ENCODE data around the gene BTBD1. TPM values are rescaled to one million over a fixed set of nuclear protein-coding genes. Genes with fewer than 3 reads are reported as not detected.
"Not testable (repeated sequence)": the region's sequence is repeated elsewhere in the genome, so short reads cannot be mapped to it uniquely, and the experiment has no call there.

Gene BTBD1
- total RNA-seq, 2 experiments from 2014 or later, result 52.9 to 53.3 TPM

GRCh38 chr15:83108266-83109219 is 41.5 kb upstream of the BTBD1 start:
- Mint-ChIP-seq H3K27ac (no peak overlapping the region), H3K9me3 (no peaks in the 10 kb centered on the region), H3K4me3 (peak overlapping the region; percentile 73), H3K27me3 (peaks cover 49% of the 10 kb centered on the region), H3K4me1 (ENCODE audit: low read depth) (peaks cover 11% of the 10 kb centered on the region), H3K36me3 (no peaks in the 10 kb centered on the region)
- intact Hi-C loops (cut with micrococcal nuclease), result loop anchor here (2.0 to 5.0 kb wide), 2 partner anchors 41 to 98 kb away; partner anchors contain the start of genes BTBD1 and C15orf40
- ChIA-PET CTCF (no interaction called here), POLR2A (no interaction called here)
- peak; percentile 31 for DNase-seq

DNA sequence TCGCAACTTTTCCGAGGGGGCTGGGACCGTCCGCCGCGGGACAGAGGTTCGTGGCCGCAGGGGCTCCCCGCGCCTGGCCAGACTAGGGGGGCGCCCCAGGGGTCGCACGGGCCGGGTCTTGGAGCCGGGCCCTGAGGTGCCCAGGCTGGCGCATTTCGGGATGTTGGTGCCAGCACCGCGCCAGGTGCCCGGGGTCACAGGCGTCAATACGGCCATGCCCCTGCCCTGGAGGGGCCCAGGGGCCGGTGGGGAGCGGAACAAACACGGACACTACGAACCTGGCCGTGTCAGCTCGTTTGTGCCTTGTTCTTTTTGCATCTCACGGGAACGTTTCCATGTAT is 40.8 kb upstream of the BTBD1 start:
- no peak overlapping the region for H3K27ac Mint-ChIP-seq
- no peaks in the 10 kb centered on the region for H3K36me3 Mint-ChIP-seq
- intact Hi-C loops (cut with micrococcal nuclease), result loop anchor here (2.0 to 5.0 kb wide), 2 partner anchors 41 to 97 kb away; partner anchors contain the start of genes BTBD1 and C15orf40
- peak overlapping the region; percentile 73 for H3K4me3 Mint-ChIP-seq
- peaks cover 11% of the 10 kb centered on the region for H3K4me1 Mint-ChIP-seq (ENCODE audit: low read depth)
- no peak for DNase-seq
- CTCF ChIA-PET, result no interaction called here
- peaks cover 49% of the 10 kb centered on the region for H3K27me3 Mint-ChIP-seq
- no peaks in the 10 kb centered on the region for H3K9me3 Mint-ChIP-seq
- POLR2A ChIA-PET, result no interaction called here

GRCh38 chr15:83106994-83107840 is 40.2 kb upstream of the BTBD1 start, which contains the start of gene TM6SF1:
Gene TM6SF1 (plus strand): TSS chr15:83107645. CDS start chr15:83107681, 36 bp downstream.
- no peaks in the 10 kb centered on the region for H3K36me3 Mint-ChIP-seq
- intact Hi-C loops (cut with micrococcal nuclease), result loop anchor here (5.0 kb wide), 1 partner anchor 40 kb away; the partner anchor contains the start of gene BTBD1
- no peaks in the 10 kb centered on the region for H3K9me3 Mint-ChIP-seq
- no peak within 1 kb of the TSS for H3K27ac Mint-ChIP-seq
- peaks cover 51% of the 10 kb centered on the region for H3K27me3 Mint-ChIP-seq
- ChIA-PET POLR2A (no interaction called here), CTCF (no interaction called here)
- peaks cover 11% of the 10 kb centered on the region for H3K4me1 Mint-ChIP-seq (ENCODE audit: low read depth)
- peak; percentile 12 for DNase-seq
- H3K4me3 Mint-ChIP-seq, result peak within 1 kb of the TSS; percentile 73

- Mint-ChIP-seq H3K27ac (no peak overlapping the region), H3K4me3 (no peak overlapping the region), H3K9me3 (no peaks in the 10 kb centered on the region), H3K27me3 (peaks cover 52% of the 10 kb centered on the region), H3K36me3 (no peaks in the 10 kb centered on the region), H3K4me1 (ENCODE audit: low read depth) (peaks cover 11% of the 10 kb centered on the region)
- DNase-seq, result no peak
- intact Hi-C loops (cut with micrococcal nuclease), result loop anchor here (5.0 kb wide), 1 partner anchor 38 kb away; the partner anchor contains the start of gene BTBD1
- ChIA-PET CTCF (no interaction called here), POLR2A (no interaction called here)
Observed at GRCh38 chr15:83105440-83105839, 38.4 kb upstream of the BTBD1 start.

DNA sequence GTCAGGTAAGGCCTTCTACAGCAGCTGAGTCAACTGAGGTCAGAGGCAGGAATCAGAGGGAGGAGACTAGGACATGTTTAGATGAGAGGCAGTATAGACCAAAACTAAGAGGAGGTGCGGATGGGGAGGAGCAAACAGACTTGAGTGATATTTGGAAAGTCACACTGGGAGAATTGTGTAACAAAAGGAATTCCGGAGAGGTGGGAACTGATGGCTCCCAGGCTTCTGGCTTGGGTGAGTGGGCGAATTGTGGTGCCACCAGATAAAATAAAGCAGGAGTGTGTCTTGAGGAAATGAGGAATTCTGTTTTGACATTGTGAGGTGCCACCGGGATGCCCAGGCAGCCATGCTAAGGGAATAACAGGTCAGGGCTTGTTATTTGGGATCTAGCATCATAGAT is 37.1 kb upstream of the BTBD1 start:
- Mint-ChIP-seq H3K4me3 (no peak overlapping the region), H3K27me3 (peaks cover 40% of the 10 kb centered on the region), H3K36me3 (no peaks in the 10 kb centered on the region), H3K9me3 (no peaks in the 10 kb centered on the region), H3K4me1 (ENCODE audit: low read depth) (peaks cover 11% of the 10 kb centered on the region), H3K27ac (no peak overlapping the region)
- intact Hi-C loops (cut with micrococcal nuclease), result no loop called here
- ChIA-PET CTCF (interaction anchor here (0.7 kb wide), 1 partner anchor 29 kb away, joined by 3 read pairs; no protein-coding TSS in a partner anchor), POLR2A (no interaction called here)
- no peak for DNase-seq

GRCh38 chr15:83102346-83102745 is 35.3 kb upstream of the BTBD1 start:
- Mint-ChIP-seq H3K27me3 (peaks cover 30% of the 10 kb centered on the region), H3K9me3 (peaks cover 7% of the 10 kb centered on the region), H3K27ac (no peak overlapping the region), H3K36me3 (no peaks in the 10 kb centered on the region), H3K4me1 (ENCODE audit: low read depth) (peaks cover 4% of the 10 kb centered on the region), H3K4me3 (no peak overlapping the region)
- ChIA-PET CTCF (no interaction called here), POLR2A (no interaction called here)
- no peak for DNase-seq
- intact Hi-C loops (cut with micrococcal nuclease), result no loop called here

GRCh38 chr15:83100097-83100646 is 33.1 kb upstream of the BTBD1 start:
- Mint-ChIP-seq H3K27ac (no peak overlapping the region), H3K36me3 (no peaks in the 10 kb centered on the region), H3K27me3 (peaks cover 21% of the 10 kb centered on the region), H3K4me1 (ENCODE audit: low read depth) (no peaks in the 10 kb centered on the region), H3K4me3 (no peak overlapping the region), H3K9me3 (peaks cover 7% of the 10 kb centered on the region)
- ChIA-PET CTCF (no interaction called here), POLR2A (interaction anchor here (0.6 to 0.7 kb wide), 2 partner anchors 114 to 160 kb away, joined by 3 to 4 read pairs; partner anchors contain the start of gene RAMAC)
- intact Hi-C loops (cut with micrococcal nuclease), result no loop called here
- DNase-seq, result no peak

DNA sequence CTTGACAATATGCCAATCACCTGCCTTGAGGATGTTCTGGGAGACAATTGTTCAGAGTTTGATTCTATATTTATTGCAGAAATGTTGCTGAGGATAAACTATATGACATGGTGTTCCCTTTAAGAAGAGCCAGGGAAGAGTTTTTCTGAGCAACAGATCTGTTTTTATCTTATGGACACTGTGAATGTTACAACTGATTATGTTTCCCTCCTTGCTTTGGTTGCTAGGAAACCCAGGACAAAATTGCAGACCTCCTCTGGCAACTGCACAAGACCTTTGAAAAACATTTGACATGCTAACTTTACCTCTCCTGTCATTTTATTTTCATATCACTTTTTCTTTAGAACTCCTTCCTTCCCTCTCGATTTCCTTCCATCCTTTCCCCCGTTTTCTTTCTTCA is 32.2 kb upstream of the BTBD1 start:
- ChIA-PET POLR2A (no interaction called here), CTCF (no interaction called here)
- DNase-seq, result no peak
- H3K36me3 Mint-ChIP-seq, result no peaks in the 10 kb centered on the region
- H3K27me3 Mint-ChIP-seq, result peaks cover 19% of the 10 kb centered on the region
- peaks cover 7% of the 10 kb centered on the region for H3K9me3 Mint-ChIP-seq
- H3K4me1 Mint-ChIP-seq (ENCODE audit: low read depth), result no peaks in the 10 kb centered on the region
- no peak overlapping the region for H3K27ac Mint-ChIP-seq
- H3K4me3 Mint-ChIP-seq, result no peak overlapping the region
- intact Hi-C loops (cut with micrococcal nuclease), result no loop called here

- no peak for DNase-seq
- ChIA-PET POLR2A (no interaction called here), CTCF (no interaction called here)
- H3K27me3 Mint-ChIP-seq, result peaks cover 15% of the 10 kb centered on the region
- no peaks in the 10 kb centered on the region for H3K36me3 Mint-ChIP-seq
- H3K4me3 Mint-ChIP-seq, result no peak overlapping the region
- no peaks in the 10 kb centered on the region for H3K4me1 Mint-ChIP-seq (ENCODE audit: low read depth)
- intact Hi-C loops (cut with micrococcal nuclease), result no loop called here
- no peak overlapping the region for H3K27ac Mint-ChIP-seq
- peaks cover 7% of the 10 kb centered on the region for H3K9me3 Mint-ChIP-seq
Observed at GRCh38 chr15:83098079-83098478, 31.0 kb upstream of the BTBD1 start.

DNA sequence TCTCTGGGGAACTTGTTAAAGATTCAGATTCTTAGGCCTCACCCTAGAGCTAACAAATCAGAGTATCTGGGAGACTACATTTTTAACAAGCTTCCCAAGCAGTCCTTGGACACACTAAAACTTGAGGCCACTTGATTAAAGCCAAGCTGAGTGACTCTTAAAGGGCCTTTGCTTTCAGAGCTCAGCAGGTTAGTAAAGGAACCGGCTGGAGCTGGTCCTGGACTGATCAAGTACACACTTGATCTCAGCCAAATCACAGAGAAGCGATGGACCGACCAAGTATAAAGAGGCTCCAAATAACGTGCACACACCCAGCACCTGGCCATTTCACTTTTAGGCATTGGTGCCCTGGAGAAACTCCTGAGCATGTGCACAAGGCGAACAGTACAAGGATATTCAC is 27.5 kb upstream of the BTBD1 start:
- intact Hi-C loops (cut with micrococcal nuclease), result no loop called here
- ChIA-PET CTCF (no interaction called here), POLR2A (no interaction called here)
- Mint-ChIP-seq H3K27ac (no peak overlapping the region), H3K36me3 (no peaks in the 10 kb centered on the region), H3K9me3 (peaks cover 7% of the 10 kb centered on the region), H3K4me3 (no peak overlapping the region), H3K4me1 (ENCODE audit: low read depth) (peaks cover 6% of the 10 kb centered on the region), H3K27me3 (peaks cover 4% of the 10 kb centered on the region)
- DNase-seq, result no peak

DNA sequence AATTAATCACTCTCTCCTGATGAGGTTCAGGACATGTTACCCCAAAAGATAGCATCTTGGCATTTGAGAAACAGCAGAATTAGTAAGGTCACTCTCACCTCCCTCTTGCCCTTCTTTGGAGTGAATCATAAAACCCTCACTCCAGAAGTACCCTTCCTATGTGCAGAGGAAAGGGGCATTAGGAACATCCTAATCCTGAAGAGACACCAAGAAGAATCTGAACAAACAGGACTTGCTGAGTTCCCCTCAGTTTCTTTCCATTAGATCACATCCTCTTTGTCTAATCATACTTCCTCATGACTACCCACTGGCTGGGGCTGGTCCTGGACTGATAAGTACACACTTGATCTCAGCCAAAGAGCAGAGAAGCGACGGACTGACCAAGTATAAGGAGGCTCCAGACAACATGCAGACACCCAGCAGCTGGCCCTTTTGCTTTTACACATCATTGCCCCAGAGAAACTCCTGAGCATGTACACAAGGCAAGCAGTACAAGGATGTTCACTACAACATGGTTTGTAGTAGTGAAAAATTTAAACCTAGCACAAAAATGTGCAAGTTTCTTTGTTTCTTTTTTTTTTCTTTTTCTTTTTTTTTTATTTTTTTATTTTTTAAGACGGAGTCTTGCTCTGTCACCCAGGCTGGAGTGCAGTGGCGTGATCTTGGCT is 25.4 kb upstream of the BTBD1 start:
- peaks cover 6% of the 10 kb centered on the region for H3K4me1 Mint-ChIP-seq (ENCODE audit: low read depth)
- peak overlapping the region; percentile 31 for H3K27ac Mint-ChIP-seq
- DNase-seq, result peak; percentile 18
- POLR2A ChIA-PET, result no interaction called here
- peak overlapping the region; percentile 0 for H3K4me3 Mint-ChIP-seq
- H3K9me3 Mint-ChIP-seq, result no peaks in the 10 kb centered on the region
- H3K27me3 Mint-ChIP-seq, result peaks cover 13% of the 10 kb centered on the region
- intact Hi-C loops (cut with micrococcal nuclease), result no loop called here
- H3K36me3 Mint-ChIP-seq, result no peaks in the 10 kb centered on the region
- CTCF ChIA-PET, result no interaction called here

DNA sequence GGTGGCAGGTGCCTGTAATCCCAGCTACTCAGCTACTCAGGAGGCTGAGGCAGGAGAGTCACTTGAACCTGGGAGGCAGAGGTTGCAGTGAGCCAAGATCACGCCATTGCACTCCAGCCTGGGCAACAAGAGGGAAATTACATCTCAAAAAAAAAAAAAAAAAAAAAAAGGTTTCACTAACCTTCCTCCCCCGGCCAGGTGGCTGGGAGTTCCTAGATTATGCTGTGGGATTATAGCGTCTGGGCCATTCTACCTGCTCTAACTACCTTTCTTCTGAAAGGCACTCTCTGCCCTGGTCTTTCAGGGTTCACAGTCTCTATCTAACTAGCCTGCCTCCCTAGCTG is 24.9 kb upstream of the BTBD1 start:
- Mint-ChIP-seq H3K27me3 (peaks cover 13% of the 10 kb centered on the region), H3K4me3 (peak overlapping the region; percentile 0), H3K27ac (peak overlapping the region; percentile 31)
- DNase-seq; CTCF ChIA-PET; H3K9me3 Mint-ChIP-seq; H3K4me1 Mint-ChIP-seq (ENCODE audit: low read depth); intact Hi-C loops (cut with micrococcal nuclease); H3K36me3 Mint-ChIP-seq; POLR2A ChIA-PET: not testable (repeated sequence)
